Epithelial cell of proximal tubule (primary cell): ENCODE data around the gene WDR36. TPM values are rescaled to one million over a fixed set of nuclear protein-coding genes. Genes with fewer than 3 reads are reported as not detected.

Experiments
- DNase-seq: peaks from one replicate; pipeline ENCODE4 v3.0.0-alpha.2; 2011; ENCODE audit warnings: low read depth
- H3K4me3 ChIP-seq: 2 replicates; pipeline ENCODE4 v1.5.1; 2011; ENCODE audit warnings: low read depth, mild to moderate bottlenecking, low read length
- CTCF ChIP-seq: conservative IDR thresholded peaks from 2 replicates; pipeline ENCODE4 v1.5.1; 2012; ENCODE audit warnings: low read depth, mild to moderate bottlenecking, low read length
- total RNA-seq: library from RNA; depleted of rRNA; stranded (reverse); fragments of >200 nt; gene quantifications from 2 replicates; pipeline ENCODE4 v1.2.3, GENCODE V29; 2015

Gene WDR36
- total RNA-seq, 1 donor from 2014 or later: 21.0 TPM

- TF ChIP-seq CTCF: no peak
- H3K4me3 ChIP-seq: no peak overlapping the region
- DNase-seq: no peak
These were observed 52.3 kb downstream of the WDR36 start for GRCh38 chr5:111144352-111144930.

GRCh38 chr5:111146053-111146452, 53.9 kb downstream of the WDR36 start:
- no peak overlapping the region for H3K4me3 ChIP-seq
- DNase-seq: no peak
- no peak for TF ChIP-seq CTCF

- H3K4me3 ChIP-seq: no peak overlapping the region
- DNase-seq: no peak
- TF ChIP-seq CTCF: no peak
These were observed 55.4 kb downstream of the WDR36 start for GRCh38 chr5:111147502-111147901.

GRCh38 chr5:111151998-111152397, 59.9 kb downstream of the WDR36 start:
- H3K4me3 ChIP-seq: no peak overlapping the region
- TF ChIP-seq CTCF: no peak
- DNase-seq: no peak

- H3K4me3 ChIP-seq: no peak overlapping the region
- no peak for DNase-seq
- no peak for TF ChIP-seq CTCF
These were observed 61.3 kb downstream of the WDR36 start for GRCh38 chr5:111153483-111153882.

- no peak for TF ChIP-seq CTCF
- DNase-seq: no peak
- no peak overlapping the region for H3K4me3 ChIP-seq
These were observed 61.8 kb downstream of the WDR36 start for GRCh38 chr5:111153945-111154344.

- no peak overlapping the region for H3K4me3 ChIP-seq
- peak; percentile 100 for TF ChIP-seq CTCF
- no peak for DNase-seq
These were observed 66.1 kb downstream of the WDR36 start for GRCh38 chr5:111158105-111158744.
